ENCODE results near the gene CERS5. TPM values are rescaled to one million over a fixed set of nuclear protein-coding genes. Genes with fewer than 3 reads are reported as not detected.

Gene CERS5
- polyA plus RNA-seq, 3 donors = 30.6 to 44.4 (median 38.7) TPM

DNA sequence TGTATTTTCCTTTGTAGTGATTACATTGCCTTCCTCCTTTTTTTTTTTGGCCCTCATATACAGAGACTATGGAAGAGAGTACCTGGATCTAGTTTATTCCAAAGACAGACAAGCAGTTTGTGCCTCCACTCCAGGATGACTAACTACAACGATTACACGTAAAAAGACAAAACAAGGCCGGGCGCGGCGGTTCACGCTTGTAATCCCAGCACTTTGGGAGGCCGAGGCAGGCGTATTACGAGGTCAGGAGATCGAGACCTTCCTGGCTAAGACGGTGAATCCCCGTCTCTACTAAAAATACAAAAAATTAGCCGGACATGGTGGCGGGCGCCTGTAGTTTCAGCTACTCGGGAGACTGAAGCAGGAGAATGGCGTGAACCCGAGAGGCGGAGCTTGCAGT, 2.2 kb downstream of the CERS5 start:
- Mint-ChIP-seq H3K27me3 (ENCODE audit: low read depth in 3 of 3) (no peaks in the 10 kb centered on the region), H3K9me3 (peaks cover 0 to 2% (median 0%) of the 10 kb centered on the region in 7 donors), H3K27ac (peak overlapping the region in 2 of 7 donors; percentile 5 to 27), H3K4me1 (peaks cover 36% of the 10 kb centered on the region), H3K36me3 (no peaks in the 10 kb centered on the region), H3K4me3 (no peak overlapping the region)
- no peaks in the 10 kb centered on the region for H3K36me3 ChIP-seq (replicated peaks in 1 of 2; ENCODE audit: control insufficient read depth in 1 of 2, insufficient read depth in 2 of 2, low read length in 2 of 2)
- TF ChIP-seq, protein P1, sequence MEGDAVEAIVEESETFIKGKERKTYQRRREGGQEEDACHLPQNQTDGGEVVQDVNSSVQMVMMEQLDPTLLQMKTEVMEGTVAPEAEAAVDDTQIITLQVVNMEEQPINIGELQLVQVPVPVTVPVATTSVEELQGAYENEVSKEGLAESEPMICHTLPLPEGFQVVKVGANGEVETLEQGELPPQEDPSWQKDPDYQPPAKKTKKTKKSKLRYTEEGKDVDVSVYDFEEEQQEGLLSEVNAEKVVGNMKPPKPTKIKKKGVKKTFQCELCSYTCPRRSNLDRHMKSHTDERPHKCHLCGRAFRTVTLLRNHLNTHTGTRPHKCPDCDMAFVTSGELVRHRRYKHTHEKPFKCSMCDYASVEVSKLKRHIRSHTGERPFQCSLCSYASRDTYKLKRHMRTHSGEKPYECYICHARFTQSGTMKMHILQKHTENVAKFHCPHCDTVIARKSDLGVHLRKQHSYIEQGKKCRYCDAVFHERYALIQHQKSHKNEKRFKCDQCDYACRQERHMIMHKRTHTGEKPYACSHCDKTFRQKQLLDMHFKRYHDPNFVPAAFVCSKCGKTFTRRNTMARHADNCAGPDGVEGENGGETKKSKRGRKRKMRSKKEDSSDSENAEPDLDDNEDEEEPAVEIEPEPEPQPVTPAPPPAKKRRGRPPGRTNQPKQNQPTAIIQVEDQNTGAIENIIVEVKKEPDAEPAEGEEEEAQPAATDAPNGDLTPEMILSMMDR (IDR thresholded peaks at IDR 0.05) = no peak
- no peak overlapping the region for H2AFZ ChIP-seq (ENCODE audit: insufficient read depth, low read depth, low read length, poor library complexity, severe bottlenecking)
- no peaks in the 10 kb centered on the region for H3K27me3 ChIP-seq (ENCODE audit: control insufficient read depth in 2 of 2, insufficient read depth in 2 of 2, low read length in 2 of 2)
- H3K4me3 ChIP-seq (replicated peaks in 1 of 3; ENCODE audit: low read depth in 2 of 3, low read length in 3 of 3) = no peak overlapping the region
- peaks cover 16 to 24% of the 10 kb centered on the region in 2 donors for H3K4me1 ChIP-seq (ENCODE audit: control insufficient read depth in 1 of 2, insufficient read depth in 2 of 2, low read length in 2 of 2)
- no peak overlapping the region for H3K27ac ChIP-seq (ENCODE audit: low read depth in 1 of 2, low read length in 2 of 2)
- no peak overlapping the region for H3K4me2 ChIP-seq (replicated peaks; ENCODE audit: extremely low read depth, low read length, poor library complexity, severe bottlenecking)
- H3K79me2 ChIP-seq (ENCODE audit: insufficient read depth, low read length) = peaks cover 70% of the 10 kb centered on the region
- H3K9me3 ChIP-seq (replicated peaks in 1 of 2; ENCODE audit: control insufficient read depth in 1 of 2, insufficient read depth in 1 of 2, low read length in 2 of 2) = no peaks in the 10 kb centered on the region
- intact Hi-C loops (cut with micrococcal nuclease) = loop anchor here in 1 of 2 donors (5.0 kb wide), 1 partner anchor 53 kb away; the partner anchor contains the start of gene COX14
- H4K20me1 ChIP-seq (ENCODE audit: insufficient read depth, low read length) = peaks cover 9% of the 10 kb centered on the region
- 98% methylated on average over 12 of the region's 20 CpGs for WGBS (ENCODE audit: insufficient coverage)
- no peak for DNase-seq
- no peak overlapping the region for H3K9ac ChIP-seq (ENCODE audit: insufficient read depth, low read length, poor library complexity, severe bottlenecking)

DNA sequence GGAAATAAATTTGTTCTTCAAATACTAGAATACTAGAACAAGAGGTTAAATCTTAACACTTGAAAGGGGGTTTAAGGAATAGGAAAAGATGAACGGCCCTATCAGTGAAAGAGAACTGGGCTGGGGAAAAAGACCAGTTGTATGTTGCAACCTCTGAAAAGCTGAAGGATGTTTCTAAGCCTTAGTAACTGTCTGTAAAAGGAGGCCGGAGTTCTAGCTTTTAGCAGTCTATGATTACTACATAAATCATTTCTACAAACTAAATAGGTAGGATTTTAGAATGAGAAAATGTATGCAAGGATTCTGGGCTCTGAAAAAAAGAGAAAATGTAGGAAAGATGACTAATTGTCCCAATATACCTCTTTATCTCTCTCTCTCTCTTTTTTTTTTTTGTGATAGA, 4.9 kb downstream of the CERS5 start:
- H3K4me1 Mint-ChIP-seq = peaks cover 27% of the 10 kb centered on the region
- H3K4me3 ChIP-seq (replicated peaks in 1 of 3; ENCODE audit: low read depth in 2 of 3, low read length in 3 of 3) = no peak overlapping the region
- intact Hi-C loops (cut with micrococcal nuclease) = no loop called here
- TF ChIP-seq, protein P1 (IDR thresholded peaks at IDR 0.05) = no peak
- WGBS (ENCODE audit: insufficient coverage) = no CpG with 5 or more reads among the region's 2 CpGs
- H3K27ac Mint-ChIP-seq = peak overlapping the region in 1 of 7 donors; percentile 10
- no peaks in the 10 kb centered on the region for H3K9me3 Mint-ChIP-seq
- H3K79me2 ChIP-seq (ENCODE audit: insufficient read depth, low read length) = peaks cover 96% of the 10 kb centered on the region
- no peak overlapping the region for H3K9ac ChIP-seq (ENCODE audit: insufficient read depth, low read length, poor library complexity, severe bottlenecking)
- no peak for DNase-seq
- peaks cover 0 to 5% of the 10 kb centered on the region in 2 donors for H3K36me3 Mint-ChIP-seq
- H3K4me2 ChIP-seq (replicated peaks; ENCODE audit: extremely low read depth, low read length, poor library complexity, severe bottlenecking) = no peak overlapping the region
- no peak overlapping the region for H3K27ac ChIP-seq (ENCODE audit: low read depth in 1 of 2, low read length in 2 of 2)
- no peak overlapping the region for H2AFZ ChIP-seq (ENCODE audit: insufficient read depth, low read depth, low read length, poor library complexity, severe bottlenecking)
- H3K4me1 ChIP-seq (ENCODE audit: control insufficient read depth in 1 of 2, insufficient read depth in 2 of 2, low read length in 2 of 2) = peaks cover 7 to 12% of the 10 kb centered on the region in 2 donors
- no peaks in the 10 kb centered on the region for H3K9me3 ChIP-seq (replicated peaks in 1 of 2; ENCODE audit: control insufficient read depth in 1 of 2, insufficient read depth in 1 of 2, low read length in 2 of 2)
- H3K27me3 ChIP-seq (ENCODE audit: control insufficient read depth in 2 of 2, insufficient read depth in 2 of 2, low read length in 2 of 2) = no peaks in the 10 kb centered on the region
- H3K36me3 ChIP-seq (replicated peaks in 1 of 2; ENCODE audit: control insufficient read depth in 1 of 2, insufficient read depth in 2 of 2, low read length in 2 of 2) = peaks cover 5 to 7% of the 10 kb centered on the region in 2 donors
- H3K27me3 Mint-ChIP-seq (ENCODE audit: low read depth in 3 of 3) = no peaks in the 10 kb centered on the region
- no peak overlapping the region for H3K4me3 Mint-ChIP-seq
- H4K20me1 ChIP-seq (ENCODE audit: insufficient read depth, low read length) = peaks cover 26% of the 10 kb centered on the region
